Adipocyte (in vitro differentiated cells): Measurements from ENCODE around the gene MRPL40.

Source experiments
- DNase-seq: peaks from one replicate; pipeline ENCODE4 v3.0.0-alpha.2; 2015; ENCODE audit warnings: low read depth
- H3K27me3 ChIP-seq: replicated peaks from 2 replicates; pipeline ENCODE4 v1.7.0; 2013; ENCODE audit warnings: mild to moderate bottlenecking, low read length, moderate library complexity; ENCODE audit not compliant: control insufficient read depth, insufficient read depth
- H3K36me3 ChIP-seq: 2 replicates; pipeline ENCODE4 v1.7.0; 2013; ENCODE audit warnings: low read length, mild to moderate bottlenecking, moderate library complexity; ENCODE audit not compliant: control insufficient read depth, insufficient read depth, severe bottlenecking
- H3K4me1 ChIP-seq: 2 replicates; pipeline ENCODE4 v1.7.0; 2013; ENCODE audit warnings: mild to moderate bottlenecking, low read length, moderate library complexity; ENCODE audit not compliant: control insufficient read depth, insufficient read depth
- H3K4me3 ChIP-seq: 2 replicates; pipeline ENCODE4 v1.7.0; 2013; ENCODE audit warnings: mild to moderate bottlenecking, low read length, moderate library complexity
- H3K9ac ChIP-seq: 2 replicates; pipeline ENCODE4 v1.7.0; 2013; ENCODE audit warnings: mild to moderate bottlenecking, low read length, moderate library complexity
- H3K9me3 ChIP-seq: 2 replicates; pipeline ENCODE4 v1.7.0; 2013; ENCODE audit warnings: mild to moderate bottlenecking, low read length, moderate library complexity; ENCODE audit not compliant: control insufficient read depth

The MRPL40 gene

GRCh38 chr22:19406846-19407245 lies 25.5 kb upstream of the MRPL40 start:
- Histone ChIP-seq H3K9me3 (no peaks in the 10 kb centered on the region), H3K36me3 (peaks cover 65% of the 10 kb centered on the region)

DNA sequence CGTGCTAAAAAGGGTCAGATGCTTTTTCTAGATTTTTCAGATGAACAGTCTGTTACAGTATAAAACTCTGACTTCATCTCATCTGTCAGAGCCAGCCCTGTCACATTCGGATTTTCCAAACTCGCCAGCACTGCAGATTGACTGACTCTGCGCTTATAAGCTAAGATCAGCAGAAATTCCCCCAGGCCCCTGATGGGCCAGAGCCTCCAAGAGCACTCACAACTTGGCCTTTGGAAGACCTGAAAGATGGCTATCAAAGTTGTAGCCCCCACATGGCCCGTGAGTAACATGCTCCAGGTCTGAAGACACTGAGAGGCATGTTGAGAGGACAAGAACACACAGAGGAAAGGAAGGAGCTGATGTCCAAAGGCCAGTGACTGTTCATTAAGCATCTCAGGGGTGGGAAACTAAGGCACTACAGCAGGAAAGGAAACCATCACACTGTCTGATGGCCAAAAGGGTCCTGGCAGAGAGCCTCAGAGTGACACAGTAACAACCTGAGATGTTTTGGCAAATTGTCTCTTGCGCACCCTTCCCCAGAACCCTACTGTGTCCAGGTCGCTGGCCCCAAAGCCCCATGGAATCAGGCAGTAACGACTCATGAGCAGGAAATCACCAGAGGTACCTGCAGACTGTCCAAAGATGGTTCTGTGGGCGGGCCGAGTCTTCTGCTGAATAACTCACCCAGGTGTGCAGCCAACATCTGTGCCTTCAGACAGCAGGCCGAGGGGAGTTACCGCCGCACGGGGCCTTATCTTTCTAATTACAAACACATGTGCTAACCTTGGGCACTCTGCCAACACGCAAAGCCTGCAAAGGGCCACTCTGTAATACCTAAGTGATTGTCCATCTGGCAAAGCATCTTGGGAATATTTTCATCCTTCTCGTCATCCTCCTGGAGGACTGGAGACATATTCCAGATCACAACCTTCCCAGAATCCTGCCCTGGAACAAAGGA lies 24.4 kb upstream of the MRPL40 start:
- peak; percentile 13 for DNase-seq
- peaks cover 19% of the 10 kb centered on the region for H3K4me1 ChIP-seq
- H3K4me3 ChIP-seq, result no peak overlapping the region
- peaks cover 57% of the 10 kb centered on the region for H3K36me3 ChIP-seq
- no peak overlapping the region for H3K9ac ChIP-seq
- H3K9me3 ChIP-seq, result no peaks in the 10 kb centered on the region
- no peaks in the 10 kb centered on the region for H3K27me3 ChIP-seq

More at GRCh38 chr22:19406846-19407245, 25.5 kb upstream of the MRPL40 start:
- H3K9ac ChIP-seq, result no peak overlapping the region
- H3K4me3 ChIP-seq, result no peak overlapping the region
- H3K27me3 ChIP-seq, result no peaks in the 10 kb centered on the region
- no peak for DNase-seq
- peaks cover 11% of the 10 kb centered on the region for H3K4me1 ChIP-seq

DNA sequence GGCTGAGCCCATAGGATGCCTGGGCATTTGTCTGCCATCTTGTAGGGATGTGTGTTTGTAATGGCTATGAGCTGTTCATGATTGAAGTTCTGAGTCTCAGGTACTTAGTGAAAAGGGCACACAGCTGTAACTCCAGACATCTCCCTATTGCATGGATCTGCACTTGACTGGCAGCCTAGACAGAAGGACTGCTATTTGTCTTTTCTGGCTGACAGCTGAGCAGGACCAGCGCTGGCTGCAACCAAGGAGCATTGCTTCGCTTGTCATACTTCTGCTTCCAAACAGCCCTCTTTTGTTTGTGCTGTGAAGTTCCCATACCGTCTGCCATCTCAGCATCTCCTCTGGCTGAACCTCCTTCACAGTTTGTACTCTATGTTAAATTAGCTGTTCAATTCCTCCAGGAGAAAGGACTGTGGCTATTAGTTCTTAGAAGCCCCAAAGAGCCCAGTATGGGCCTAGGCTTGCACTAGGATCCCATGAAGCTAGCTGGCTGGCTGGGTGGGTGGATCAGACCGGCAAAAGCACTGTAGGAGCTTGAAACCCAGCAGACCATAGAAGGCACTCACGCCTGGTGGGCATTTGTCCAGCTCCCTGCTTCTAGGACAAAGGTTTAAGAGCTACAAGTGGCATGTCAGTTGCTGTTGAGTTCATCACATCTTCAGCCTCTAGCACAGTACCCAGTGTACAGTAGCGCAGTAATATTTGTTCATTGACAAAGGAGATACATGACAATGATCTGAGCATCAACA lies 21.2 kb upstream of the MRPL40 start:
- Histone ChIP-seq H3K4me3 (no peak overlapping the region), H3K4me1 (peaks cover 26% of the 10 kb centered on the region), H3K9ac (no peak overlapping the region), H3K27me3 (no peaks in the 10 kb centered on the region), H3K9me3 (no peaks in the 10 kb centered on the region), H3K36me3 (peaks cover 37% of the 10 kb centered on the region)
- DNase-seq, result no peak

- H3K27me3 ChIP-seq, result no peaks in the 10 kb centered on the region
- H3K4me3 ChIP-seq, result no peak overlapping the region
- H3K9me3 ChIP-seq, result no peaks in the 10 kb centered on the region
- H3K9ac ChIP-seq, result no peak overlapping the region
- no peak for DNase-seq
- H3K4me1 ChIP-seq, result peaks cover 26% of the 10 kb centered on the region
- H3K36me3 ChIP-seq, result peaks cover 35% of the 10 kb centered on the region
These were observed 20.7 kb upstream of the MRPL40 start for GRCh38 chr22:19411690-19412045.

DNA sequence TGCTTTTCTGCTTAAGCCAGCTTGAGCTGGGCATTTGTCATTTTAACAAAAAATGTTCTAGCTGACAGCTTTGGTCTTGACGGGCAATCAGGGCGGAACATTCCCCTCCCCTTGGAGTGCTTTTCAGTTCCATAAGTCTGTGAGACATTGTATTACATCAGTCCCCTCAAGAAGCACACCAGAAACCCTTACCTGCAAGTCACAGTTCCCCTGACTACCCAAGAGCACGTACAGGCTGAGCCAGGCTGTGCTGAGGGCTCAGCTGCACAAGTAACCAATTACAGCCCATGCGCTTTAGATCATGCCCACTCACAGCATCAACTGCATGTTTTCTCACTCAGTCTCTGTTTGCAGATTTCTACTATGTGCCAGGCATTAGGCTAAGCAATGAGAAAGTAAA lies 19.9 kb upstream of the MRPL40 start:
- Histone ChIP-seq H3K9me3 (no peaks in the 10 kb centered on the region), H3K4me1 (peaks cover 26% of the 10 kb centered on the region), H3K27me3 (no peaks in the 10 kb centered on the region), H3K4me3 (no peak overlapping the region), H3K36me3 (peaks cover 29% of the 10 kb centered on the region), H3K9ac (no peak overlapping the region)
- no peak for DNase-seq

- DNase-seq, result no peak
- H3K4me3 ChIP-seq, result no peak overlapping the region
- H3K36me3 ChIP-seq, result peaks cover 25% of the 10 kb centered on the region
- no peaks in the 10 kb centered on the region for H3K9me3 ChIP-seq
- H3K4me1 ChIP-seq, result peaks cover 26% of the 10 kb centered on the region
- H3K9ac ChIP-seq, result no peak overlapping the region
- no peaks in the 10 kb centered on the region for H3K27me3 ChIP-seq
These were observed 19.4 kb upstream of the MRPL40 start for GRCh38 chr22:19412923-19413322.

DNA sequence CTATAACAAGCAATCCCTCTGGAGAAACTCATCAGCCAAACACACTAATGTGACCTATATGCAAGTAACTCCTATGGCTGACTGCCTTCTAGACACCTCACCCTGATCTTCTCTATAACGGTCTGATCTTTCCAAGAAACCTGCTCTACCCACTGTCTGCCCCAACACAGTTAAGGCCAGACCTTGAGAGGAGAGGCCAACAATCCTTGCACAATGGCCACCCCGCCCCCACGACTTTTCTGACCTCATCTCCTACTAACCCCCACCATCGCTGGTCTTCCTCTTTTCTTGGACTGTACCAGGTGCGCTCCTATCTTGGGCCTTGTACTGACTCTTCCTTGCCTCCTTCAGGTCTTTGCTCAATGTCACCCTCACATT lies 13.3 kb upstream of the MRPL40 start:
- peaks cover 6% of the 10 kb centered on the region for H3K36me3 ChIP-seq
- peaks cover 5% of the 10 kb centered on the region for H3K4me1 ChIP-seq
- H3K9ac ChIP-seq, result no peak overlapping the region
- H3K9me3 ChIP-seq, result no peaks in the 10 kb centered on the region
- no peaks in the 10 kb centered on the region for H3K27me3 ChIP-seq
- no peak for DNase-seq
- H3K4me3 ChIP-seq, result no peak overlapping the region

GRCh38 chr22:19419464-19420178 lies 12.7 kb upstream of the MRPL40 start:
- H3K27me3 ChIP-seq, result no peaks in the 10 kb centered on the region
- no peaks in the 10 kb centered on the region for H3K4me1 ChIP-seq
- DNase-seq, result no peak
- H3K9me3 ChIP-seq, result no peaks in the 10 kb centered on the region
- H3K9ac ChIP-seq, result no peak overlapping the region
- H3K36me3 ChIP-seq, result peaks cover 6% of the 10 kb centered on the region
- no peak overlapping the region for H3K4me3 ChIP-seq

DNA sequence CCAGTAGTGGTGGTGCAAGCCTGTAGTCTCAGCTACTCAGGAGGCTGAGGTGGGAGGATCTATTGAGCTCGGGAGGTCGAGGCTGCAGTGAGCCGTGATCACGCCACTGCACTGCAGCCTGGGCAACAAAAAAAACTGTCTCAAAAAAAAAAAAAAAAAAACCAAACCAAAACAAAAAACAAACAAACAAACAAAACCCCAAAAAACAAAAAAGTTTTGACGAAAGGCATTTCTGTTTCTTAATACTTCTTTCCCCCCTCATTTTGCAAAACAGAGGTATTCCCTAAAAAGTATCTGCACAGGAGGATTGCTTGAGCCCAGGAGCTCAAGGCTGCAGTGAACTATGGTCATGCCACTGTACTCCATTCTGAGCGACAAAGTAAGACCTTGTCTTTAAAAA lies 12.0 kb upstream of the MRPL40 start:
- DNase-seq, result no peak
- no peaks in the 10 kb centered on the region for H3K27me3 ChIP-seq
- no peak overlapping the region for H3K9ac ChIP-seq
- H3K9me3 ChIP-seq, result no peaks in the 10 kb centered on the region
- H3K4me3 ChIP-seq, result no peak overlapping the region
- no peaks in the 10 kb centered on the region for H3K4me1 ChIP-seq
- H3K36me3 ChIP-seq, result peaks cover 12% of the 10 kb centered on the region

DNA sequence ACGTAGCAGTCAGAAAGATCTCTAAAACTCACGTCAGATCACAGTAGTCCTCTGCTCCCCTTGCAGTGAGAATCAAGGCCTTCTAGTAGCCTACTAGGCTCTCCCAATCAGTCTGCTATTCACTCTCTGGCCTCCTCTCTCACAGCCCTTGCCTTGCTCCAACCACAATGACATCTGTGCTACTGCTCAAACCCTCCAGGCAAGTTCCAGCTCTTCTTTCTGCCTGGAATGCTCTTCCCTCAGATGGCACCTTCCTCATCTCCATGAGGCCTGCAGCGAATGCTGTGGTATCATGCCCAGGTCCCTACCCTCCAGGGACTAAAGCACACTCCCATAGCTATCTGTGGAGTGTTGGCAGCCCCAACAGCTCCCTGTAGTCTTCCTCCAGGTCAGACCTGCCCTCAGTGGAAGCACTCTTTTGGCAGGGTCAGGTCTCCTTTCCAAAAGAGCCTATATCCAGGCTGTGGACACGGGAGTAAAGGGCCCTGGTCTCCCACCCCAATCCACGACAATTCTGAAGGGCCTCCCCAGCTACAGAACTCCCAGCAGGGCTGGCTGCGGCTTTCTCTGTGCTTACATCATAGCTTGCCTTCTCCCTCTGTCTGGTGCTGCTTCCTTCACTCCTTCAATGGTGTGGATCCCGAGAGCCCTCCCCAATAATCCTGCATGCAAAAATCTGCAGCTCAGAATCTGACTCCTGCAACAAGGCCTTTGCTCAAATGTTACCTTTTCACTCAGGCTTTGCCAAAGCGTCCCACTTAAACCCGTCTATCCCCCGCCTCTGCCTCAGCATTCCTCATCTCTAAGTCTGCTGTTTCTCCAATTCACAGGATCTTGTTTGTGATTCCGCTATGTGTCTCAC lies 9.7 kb upstream of the MRPL40 start:
- H3K4me1 ChIP-seq, result peaks cover 5% of the 10 kb centered on the region
- peaks cover 6% of the 10 kb centered on the region for H3K36me3 ChIP-seq
- no peak overlapping the region for H3K4me3 ChIP-seq
- H3K27me3 ChIP-seq, result no peaks in the 10 kb centered on the region
- H3K9me3 ChIP-seq, result no peaks in the 10 kb centered on the region
- no peak overlapping the region for H3K9ac ChIP-seq
- DNase-seq, result peak; percentile 16
